T-helper 1 cell treated with Interleukin-12 subunit alpha and Interleukin-12 subunit beta and Interleukin-4 antibody, amounts not matched to agents 30 ng/mL and 1 ng/mL, for 36 hours (primary cell): Measurements from ENCODE around the gene IGDCC3. TPM values are rescaled to one million over a fixed set of nuclear protein-coding genes. Genes with fewer than 3 reads are reported as not detected.
"Not testable (repeated sequence)": the region's sequence is repeated elsewhere in the genome, so short reads cannot be mapped to it uniquely, and the experiment has no call there.

Experiments
- intact Hi-C: fragments of 100-400 bp; cut with micrococcal nuclease; formaldehyde crosslinking; loops from one replicate; pipeline ENCODE4 v1.15.1; 2024
- total RNA-seq: library from RNA; stranded (reverse); gene quantifications from 2 replicates; pipeline ENCODE4 v1.2.3, GENCODE V29; 2022

IGDCC3 gene
- total RNA-seq, 1 donor from 2014 or later, result not detected

GRCh38 chr15:65371976-65372786 lies 5.6 kb downstream of the IGDCC3 start:
- intact Hi-C loops, result no loop called here

GRCh38 chr15:65370885-65371284 lies 6.9 kb downstream of the IGDCC3 start:
- intact Hi-C loops, result no loop called here

- intact Hi-C loops, result no loop called here
These were observed 8.2 kb downstream of the IGDCC3 start for GRCh38 chr15:65369651-65370050.

DNA sequence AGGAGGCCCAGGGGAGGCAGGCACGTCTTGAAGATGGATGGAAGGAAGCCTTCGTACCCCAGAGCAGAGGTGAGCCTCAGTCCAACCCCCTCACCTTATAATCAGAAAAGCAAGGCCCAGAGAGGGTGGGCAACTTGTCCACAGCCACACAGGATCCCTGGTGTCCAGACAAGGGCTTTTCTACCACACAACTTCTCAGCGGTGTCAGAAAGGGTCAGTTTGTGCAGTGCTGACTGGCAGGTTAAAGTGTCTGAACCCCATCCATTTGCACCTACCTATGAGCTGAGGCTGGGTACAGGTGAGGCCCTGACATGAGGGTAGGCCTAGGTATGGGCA lies 8.6 kb downstream of the IGDCC3 start:
- intact Hi-C loops, result no loop called here

GRCh38 chr15:65368302-65369211 lies 9.2 kb downstream of the IGDCC3 start:
- intact Hi-C loops, result no loop called here

- intact Hi-C loops, result no loop called here
These were observed 11.5 kb downstream of the IGDCC3 start for GRCh38 chr15:65366122-65366892.

GRCh38 chr15:65365229-65365628 lies 12.6 kb downstream of the IGDCC3 start:
- intact Hi-C loops, result no loop called here

DNA sequence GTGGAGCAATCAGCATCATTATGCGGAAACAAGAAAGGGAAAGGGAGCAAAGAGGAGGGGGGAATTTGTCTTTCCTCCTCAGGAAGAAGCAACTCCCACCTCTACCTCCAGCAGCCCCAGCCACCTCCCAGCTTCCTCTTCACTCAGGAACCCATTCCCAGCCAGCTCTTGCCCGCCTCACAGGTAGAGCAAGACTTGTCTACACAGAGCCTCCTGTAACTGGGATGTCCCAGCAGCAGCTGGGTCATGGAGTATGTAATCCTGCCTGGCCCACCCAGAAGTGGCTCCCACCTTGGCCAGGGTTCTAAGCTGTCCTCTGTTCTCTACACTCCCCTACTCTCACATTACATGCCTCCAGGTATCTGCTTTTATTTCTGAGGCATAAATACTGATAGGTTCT lies 14.0 kb downstream of the IGDCC3 start:
- intact Hi-C loops, result no loop called here

DNA sequence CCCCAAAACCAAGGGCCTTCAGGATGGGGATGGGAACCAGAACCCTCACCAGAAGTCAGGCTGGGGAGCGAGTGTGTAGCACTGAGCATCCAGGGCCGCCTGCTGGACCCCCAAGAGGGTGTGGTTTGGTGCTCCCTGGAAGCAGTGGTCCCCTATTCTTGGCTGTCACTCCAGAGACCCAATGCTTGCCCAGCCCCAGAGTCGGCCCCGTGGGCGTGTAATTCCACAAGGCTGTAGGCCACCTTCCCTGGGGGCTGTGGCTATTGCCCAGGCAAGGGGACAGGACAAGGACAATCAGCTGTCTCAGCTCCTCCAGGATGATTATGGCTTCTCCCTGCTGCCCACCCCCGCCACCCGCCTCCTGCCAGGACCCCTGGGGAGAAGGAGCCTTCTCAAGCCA lies 14.5 kb downstream of the IGDCC3 start:
- intact Hi-C loops, result no loop called here

DNA sequence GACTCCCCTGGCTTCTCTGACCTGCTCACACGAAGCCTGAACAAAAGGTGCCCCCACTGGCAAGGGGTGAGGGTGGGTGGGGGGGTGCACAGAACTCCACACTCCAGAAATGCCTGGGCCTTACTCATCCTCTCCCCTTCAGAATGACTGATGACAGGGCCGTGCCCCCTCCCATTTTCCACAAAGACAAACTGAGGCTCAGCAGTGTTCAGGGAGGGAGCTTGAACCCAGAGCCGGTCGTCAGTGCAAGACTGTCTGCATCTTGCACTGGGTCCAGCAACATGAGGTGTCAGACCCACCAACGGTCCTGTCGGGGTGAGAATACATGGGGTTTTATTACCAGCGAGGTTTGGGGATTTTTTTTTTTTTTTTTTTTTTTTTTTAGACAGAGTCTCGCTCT lies 15.3 kb downstream of the IGDCC3 start:
- intact Hi-C loops, result no loop called here

GRCh38 chr15:65361708-65362459 lies 15.9 kb downstream of the IGDCC3 start:
- intact Hi-C loops, result no loop called here

- intact Hi-C loops, result no loop called here
These were observed 17.3 kb downstream of the IGDCC3 start for GRCh38 chr15:65360506-65360905.

DNA sequence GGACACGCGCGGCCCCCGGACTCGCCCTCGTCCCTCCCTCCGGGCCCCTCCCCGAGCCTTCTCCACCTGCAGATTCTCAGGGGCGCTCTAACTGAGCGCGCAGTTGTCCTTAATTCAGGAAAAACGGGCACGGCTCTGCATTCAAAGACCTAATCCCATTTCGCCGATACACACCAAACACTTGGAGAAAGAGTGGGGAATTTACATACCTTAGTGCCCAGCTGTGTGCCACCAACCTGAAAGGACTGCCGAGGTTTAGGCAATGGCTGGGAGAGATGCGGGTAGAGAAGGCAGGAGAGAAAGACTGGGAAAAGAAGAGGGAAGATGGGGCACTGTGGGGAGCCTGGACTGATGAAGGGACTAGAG lies 21.8 kb downstream of the IGDCC3 start:
- intact Hi-C loops, result no loop called here

DNA sequence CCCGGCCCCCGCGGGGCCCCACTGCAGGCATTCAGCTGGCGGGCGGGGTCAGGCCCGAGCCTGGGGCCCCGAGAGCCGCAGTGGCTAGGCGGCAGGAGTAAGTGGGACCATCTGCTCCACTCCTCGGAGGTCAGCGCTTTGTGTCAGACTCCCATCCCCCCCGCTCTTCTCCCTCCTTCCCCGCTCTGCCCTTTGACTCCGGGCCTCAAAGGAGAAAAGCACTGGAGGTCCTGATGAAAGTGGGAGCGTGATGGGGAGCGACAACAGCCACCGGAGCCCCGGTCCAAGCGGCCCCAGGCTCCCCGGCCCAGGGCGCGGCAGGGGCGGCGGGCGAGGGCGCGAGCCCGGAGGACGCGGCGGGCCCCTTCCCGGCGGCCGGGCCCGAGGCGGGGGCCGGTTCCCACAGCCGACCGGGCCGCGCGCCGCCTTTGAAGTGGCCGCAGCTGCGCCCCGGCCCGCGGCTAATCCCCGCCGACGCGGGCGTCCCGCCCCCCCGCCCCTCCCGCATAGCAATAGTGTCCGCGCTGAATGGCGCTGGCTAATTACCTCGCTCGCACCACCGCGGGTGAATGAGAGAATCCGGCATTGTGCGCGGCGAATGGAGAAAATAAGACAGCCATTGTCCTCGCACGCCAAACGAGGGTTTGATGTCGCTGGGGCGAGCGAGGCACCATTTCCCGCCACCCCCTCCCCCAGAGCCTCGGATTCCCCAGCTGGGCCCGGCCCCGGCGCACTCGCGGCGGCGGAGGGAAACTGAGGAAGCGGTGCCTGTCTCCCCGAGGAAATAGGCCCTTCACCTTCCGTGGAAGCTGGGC lies 22.4 kb downstream of the IGDCC3 start:
- intact Hi-C loops, result no loop called here

DNA sequence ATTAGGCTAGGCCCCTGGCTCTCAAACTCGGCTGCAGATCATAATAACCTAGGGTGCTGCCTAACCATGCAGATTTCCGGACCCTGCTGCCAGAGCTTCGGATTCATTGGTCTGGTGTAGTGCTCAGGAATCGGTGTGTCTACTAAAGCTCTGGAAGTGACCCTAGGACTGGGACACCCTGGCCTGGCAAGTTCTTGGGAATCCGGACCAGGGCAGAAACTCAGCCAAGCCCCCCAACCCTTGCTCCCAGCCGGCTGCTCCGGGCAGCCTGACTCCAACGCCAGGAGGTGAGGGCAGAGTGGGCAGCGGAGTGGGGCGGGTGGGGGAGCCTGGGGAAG lies 23.0 kb downstream of the IGDCC3 start:
- intact Hi-C loops, result no loop called here

DNA sequence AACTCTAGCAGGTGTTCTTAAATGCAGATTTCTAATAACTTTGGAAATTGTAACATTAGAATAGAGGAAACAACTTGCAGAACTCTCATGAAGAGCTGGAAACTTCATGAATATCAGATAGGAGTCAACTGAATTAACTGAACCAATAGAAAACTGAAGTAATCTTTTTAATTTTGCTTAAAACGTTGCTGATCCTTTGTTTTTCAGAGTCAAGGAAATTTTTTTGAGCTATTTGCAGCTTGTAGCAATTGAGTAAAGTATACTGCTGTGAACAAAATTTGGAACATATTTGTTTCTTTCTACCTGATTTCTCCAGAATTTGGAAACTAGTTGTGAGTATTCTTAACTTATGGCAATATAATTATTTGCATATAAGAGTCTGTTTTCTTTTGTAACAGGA lies 25.8 kb downstream of the IGDCC3 start:
- intact Hi-C loops, result not testable (repeated sequence)

GRCh38 chr15:65349338-65349737 lies 28.5 kb downstream of the IGDCC3 start:
- intact Hi-C loops, result no loop called here

GRCh38 chr15:65347756-65348155 lies 30.0 kb downstream of the IGDCC3 start:
- intact Hi-C loops, result not testable (repeated sequence)

- intact Hi-C loops, result no loop called here
These were observed 30.8 kb downstream of the IGDCC3 start for GRCh38 chr15:65346856-65347598.

DNA sequence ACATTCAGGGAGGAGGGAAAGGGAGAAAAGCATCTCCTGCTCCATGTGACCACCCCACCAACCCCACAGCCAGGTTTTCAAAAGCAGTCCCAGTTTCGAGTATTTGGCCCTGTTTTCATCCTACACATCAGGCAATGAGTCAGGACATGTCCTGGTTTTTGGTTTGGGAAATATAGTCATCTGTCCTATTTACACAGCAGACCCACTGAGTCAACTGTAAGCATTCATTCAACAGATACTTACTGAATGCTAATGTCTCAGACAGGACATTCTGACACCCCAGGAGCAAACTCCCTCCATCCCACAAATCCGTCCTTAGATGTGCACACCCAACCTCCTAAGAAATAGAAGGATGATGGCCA lies 32.9 kb downstream of the IGDCC3 start:
- intact Hi-C loops, result no loop called here
